IMR-90 (cell line): ENCODE data around the gene WDR1. TPM values are rescaled to one million over a fixed set of nuclear protein-coding genes. Genes with fewer than 3 reads are reported as not detected.

Experiments
- ATAC-seq: fragments of 200-7000 bp; cut with Tn5 transposase; 2 replicates; pipeline ENCODE4 v1.9.1; 2020; ENCODE audit warnings: low read depth, mild to moderate bottlenecking, moderate library complexity
- BruUV-seq: library from RNA; stranded (reverse); fragments of 400-500 nt; replicated peaks from 2 replicates; lab custom pipeline; 2021; lab: Mats Ljungman, UMichigan
- CTCF ChIA-PET: fragments of 300-600 bp; formaldehyde crosslinking; extraction: SDS; loops from one replicate; lab custom pipeline; 2021; ENCODE audit warnings: antibody characterized with exemption; lab: Yijun Ruan, JAX
- POLR2A ChIA-PET: fragments of 300-600 bp; sonication (Branson Sonifier 250); formaldehyde crosslinking; loops from one replicate; lab custom pipeline; 2022; ENCODE audit warnings: antibody characterized with exemption; ENCODE audit not compliant: unreplicated experiment; lab: Charles Lee
- DNase-seq: peaks from one replicate; pipeline ENCODE4 v3.0.0; 2013
- H2AFZ ChIP-seq: replicated peaks from 2 replicates; pipeline ENCODE3; 2013; ENCODE audit warnings: low read length, mild to moderate bottlenecking; ENCODE audit not compliant: poor library complexity
- H2AK5ac ChIP-seq: 2 replicates; pipeline ENCODE4 v1.6.1; 2013; ENCODE audit warnings: low read depth, low read length, inconsistent platforms
- H2AK9ac ChIP-seq: replicated peaks from 2 replicates; pipeline ENCODE3; 2013; ENCODE audit warnings: mild to moderate bottlenecking, low read depth, low read length, moderate library complexity; ENCODE audit not compliant: poor library complexity
- H2BK120ac ChIP-seq: 2 replicates; pipeline ENCODE4 v1.6.1; 2013; ENCODE audit warnings: low read depth, low read length, inconsistent platforms
- H2BK15ac ChIP-seq: 3 replicates; pipeline ENCODE4 v1.6.1; 2013; ENCODE audit warnings: low read depth, low read length, inconsistent platforms
- H2BK20ac ChIP-seq: 2 replicates; pipeline ENCODE4 v1.6.1; 2013; ENCODE audit warnings: low read depth, mild to moderate bottlenecking, inconsistent platforms, low read length, moderate library complexity
- H2BK5ac ChIP-seq: 2 replicates; pipeline ENCODE4 v1.6.1; 2013; ENCODE audit warnings: mild to moderate bottlenecking, low read depth, low read length, inconsistent platforms; ENCODE audit not compliant: poor library complexity, severe bottlenecking
- H3K14ac ChIP-seq: replicated peaks from 2 replicates; pipeline ENCODE4 v1.6.1; 2013; ENCODE audit warnings: low read depth, low read length, inconsistent platforms
- H3K18ac ChIP-seq: 2 replicates; pipeline ENCODE4 v1.6.1; 2013; ENCODE audit warnings: low read depth, low read length, control low read depth
- H3K23ac ChIP-seq: 2 replicates; pipeline ENCODE4 v1.6.1; 2013; ENCODE audit warnings: low read depth, low read length, inconsistent platforms
- H3K27ac ChIP-seq: 2 replicates; pipeline ENCODE4 v1.5.1; 2013; ENCODE audit warnings: mild to moderate bottlenecking, control low read depth, low read length; ENCODE audit not compliant: insufficient read depth
- H3K27me3 ChIP-seq: 2 replicates; pipeline ENCODE4 v1.6.1; 2013; ENCODE audit warnings: low read length; ENCODE audit not compliant: control insufficient read depth, insufficient read depth
- H3K36me3 ChIP-seq: 2 replicates; pipeline ENCODE4 v1.6.1; 2013; ENCODE audit warnings: low read length, mixed read lengths; ENCODE audit not compliant: control insufficient read depth, insufficient read depth
- H3K4ac ChIP-seq: 2 replicates; pipeline ENCODE4 v1.6.1; 2013; ENCODE audit warnings: low read depth, low read length, inconsistent platforms
- H3K4me1 ChIP-seq: 2 replicates; pipeline ENCODE4 v1.6.1; 2013; ENCODE audit warnings: low read length, mixed read lengths; ENCODE audit not compliant: control insufficient read depth, insufficient read depth
- H3K4me2 ChIP-seq: 2 replicates; pipeline ENCODE4 v1.6.1; 2013; ENCODE audit warnings: low read depth, mild to moderate bottlenecking, control low read depth, low read length, moderate library complexity
- H3K4me3 ChIP-seq: 2 replicates; pipeline ENCODE4 v1.5.1; 2013; ENCODE audit warnings: low read depth, mild to moderate bottlenecking, control low read depth, low read length, moderate library complexity; ENCODE audit not compliant: insufficient read depth
- H3K56ac ChIP-seq: 2 replicates; pipeline ENCODE4 v1.6.1; 2013; ENCODE audit warnings: low read length, inconsistent platforms; ENCODE audit not compliant: insufficient read depth; ENCODE audit errors: extremely low read depth
- H3K79me1 ChIP-seq, 2 experiments: 2 replicates each; pipeline ENCODE4 v1.6.1; 2013; ENCODE audit warnings: low read length in 2 of 2, inconsistent platforms in 1 of 2, low read depth in 1 of 2
- H3K9ac ChIP-seq: 2 replicates; pipeline ENCODE4 v1.6.1; 2013; ENCODE audit warnings: low read depth, low read length, control low read depth
- H3K9me1 ChIP-seq: 2 replicates; pipeline ENCODE4 v1.6.1; 2013; ENCODE audit warnings: low read length, inconsistent platforms; ENCODE audit not compliant: insufficient read depth
- H3K9me3 ChIP-seq: 2 replicates; pipeline ENCODE4 v1.6.1; 2013; ENCODE audit warnings: low read length; ENCODE audit not compliant: control insufficient read depth, insufficient read depth
- H4K20me1 ChIP-seq: 2 replicates; pipeline ENCODE4 v1.6.1; 2013; ENCODE audit warnings: low read length, inconsistent platforms; ENCODE audit not compliant: insufficient read depth
- H4K5ac ChIP-seq: 2 replicates; pipeline ENCODE4 v1.6.1; 2013; ENCODE audit warnings: mild to moderate bottlenecking, low read depth, low read length, control low read depth
- H4K8ac ChIP-seq, 2 experiments: 2 replicates each; pipeline ENCODE4 v1.6.1; 2013; ENCODE audit warnings: low read depth in 2 of 2, low read length in 2 of 2, control low read depth in 1 of 2, inconsistent platforms in 1 of 2
- H4K91ac ChIP-seq: 2 replicates; pipeline ENCODE4 v1.6.1; 2013; ENCODE audit warnings: low read depth, low read length, inconsistent platforms; ENCODE audit not compliant: insufficient read depth
- CHD1 ChIP-seq: IDR thresholded peaks from 2 replicates; pipeline ENCODE4 v1.6.1; 2012; ENCODE audit warnings: low read depth, low read length, improper control_type of control experiment
- FOS ChIP-seq: fragments of 150-350 bp; IDR thresholded peaks from 2 replicates; pipeline ENCODE4 v1.6.1; 2016; ENCODE audit warnings: low read depth, low read length
- MAFK ChIP-seq: IDR thresholded peaks from 2 replicates; pipeline ENCODE4 v1.6.1; 2012; ENCODE audit warnings: low read depth, low read length, improper control_type of control experiment
- MXI1 ChIP-seq: IDR thresholded peaks from 2 replicates; pipeline ENCODE4 v1.6.1; 2012; ENCODE audit warnings: low read depth, mild to moderate bottlenecking, low read length, moderate library complexity, borderline replicate concordance
- WGBS, 2 experiments: methylation state at CpG; one replicate each; pipeline versions ENCODE4 v1.1.5 to v1.1.7; 2013; ENCODE audit warnings: missing lambda C conversion rate in 2 of 2; ENCODE audit not compliant: insufficient read length in 1 of 2; ENCODE audit errors: extremely low coverage in 2 of 2; 5-methylcytosine and 5-hydroxymethylcytosine counted together
- dilution Hi-C: fragments of 300-500 bp; cut with HindIII; formaldehyde crosslinking; loops from one replicate; pipeline ENCODE4 v1.14.3; 2018; ENCODE audit warnings: low sequenced_read_pairs; ENCODE audit not compliant: unreplicated experiment
- in situ Hi-C: fragments of 300-500 bp; cut with MboI; formaldehyde crosslinking; loops from 3 replicates; pipeline ENCODE4 v1.14.3; 2019; ENCODE audit warnings: low sequenced_read_pairs, inconsistent platforms, mixed read lengths
- intact Hi-C: fragments of 100-400 bp; cut with micrococcal nuclease; formaldehyde crosslinking; loops from 2 replicates; pipeline ENCODE4 v1.10.0; 2022
- polyA plus RNA-seq, 3 experiments: library from polyadenylated mRNA; depleted of rRNA; stranded (reverse); fragments of >200 nt; gene quantifications; 2 replicates each; pipeline ENCODE4 v1.2.3, GENCODE V29; 2012; ENCODE audit warnings: low replicate concordance in 1 of 3
- total RNA-seq: library from RNA; depleted of rRNA; stranded (reverse); fragments of >200 nt; gene quantifications from 2 replicates; pipeline ENCODE4 v1.2.3, GENCODE V29; 2012

Gene WDR1
- total and polyA plus RNA-seq, 2 of the 4 experiments (the other 2 are of a cell fraction): 725 to 992 TPM

- Histone ChIP-seq H3K4me3 (no peak overlapping the region), H3K36me3 (peaks cover under 1% of the 10 kb centered on the region), H2BK15ac (no peak overlapping the region), H3K23ac (no peak overlapping the region), H3K9me3 (no peaks in the 10 kb centered on the region), H3K27ac (no peak overlapping the region), H3K14ac (no peak overlapping the region), H4K8ac (no peak overlapping the region), H3K56ac (no peak overlapping the region), H2BK20ac (no peak overlapping the region), H2BK5ac (no peak overlapping the region), H2BK120ac (no peak overlapping the region), H2AFZ (no peak overlapping the region), H2AK5ac (no peak overlapping the region), H3K4ac (no peak overlapping the region), H3K4me2 (no peak overlapping the region), H4K20me1 (no peaks in the 10 kb centered on the region), H3K9ac (no peak overlapping the region), H3K18ac (no peak overlapping the region), H4K5ac (no peak overlapping the region), H4K91ac (no peak overlapping the region), H3K4me1 (no peaks in the 10 kb centered on the region), H3K27me3 (no peaks in the 10 kb centered on the region), H2AK9ac (no peak overlapping the region), H3K79me1 (no peaks in the 10 kb centered on the region), H3K9me1 (no peaks in the 10 kb centered on the region)
- dilution Hi-C loops (no loop called here), intact Hi-C loops (no loop called here), in situ Hi-C loops (no loop called here)
- WGBS, 2 experiments: 77% methylated on average over 2 of the region's 8 CpGs; no CpG with 5 or more reads in 1 of the 2 experiments
- ATAC-seq (no peak), DNase-seq (no peak)
- ChIA-PET CTCF (no interaction called here), POLR2A (no interaction called here)
- BruUV-seq: no TSS peak
- TF ChIP-seq FOS (no peak), MXI1 (no peak), MAFK (no peak), CHD1 (no peak)
These were observed 62.8 kb downstream of the WDR1 start for GRCh38 chr4:10053635-10054453.
